CD4-positive, alpha-beta T cell (primary cell): Measurements from ENCODE around the gene CYFIP1. TPM values are rescaled to one million over a fixed set of nuclear protein-coding genes. Genes with fewer than 3 reads are reported as not detected.

Experiments
- ATAC-seq: fragments of 200-7000 bp; cut with Tn5 transposase; one replicate; pipeline ENCODE4 v1.10.0; 2022; ENCODE audit warnings: mild to moderate bottlenecking; ENCODE audit not compliant: poor library complexity
- CTCF ChIA-PET: fragments of 350-600 bp; sonication (Branson Sonifier 250); formaldehyde crosslinking; loops from one replicate; lab custom pipeline; 2021; ENCODE audit warnings: antibody characterized with exemption, inconsistent platforms; lab: Charles Lee
- POLR2A ChIA-PET: fragments of 350-600 bp; sonication (Branson Sonifier 250); formaldehyde crosslinking; loops from one replicate; lab custom pipeline; 2021; ENCODE audit warnings: antibody characterized with exemption, inconsistent platforms; lab: Charles Lee
- DNase-seq, 14 experiments: peaks; one replicate each; pipeline ENCODE4 v3.0.0-alpha.2; 2013 to 2020; ENCODE audit warnings: mixed read lengths in 2 of 14
- H3K27ac ChIP-seq, 2 donors: one replicate each; pipeline versions ENCODE4 v1.5.1 to v1.7.0; 2013; ENCODE audit warnings: low read length in 2 of 2, low read depth in 1 of 2, mild to moderate bottlenecking in 1 of 2
- H3K27me3 ChIP-seq, 2 experiments: 1 replicate in 1 of 2; 2 replicates in 1 of 2; pipeline versions ENCODE4 v1.6.1 to v1.7.0; 2013; ENCODE audit warnings: low read length in 2 of 2, control low read depth in 1 of 2, mild to moderate bottlenecking in 1 of 2, moderate library complexity in 1 of 2; ENCODE audit not compliant: insufficient read depth in 2 of 2, control insufficient read depth in 1 of 2
- H3K36me3 ChIP-seq: one replicate; pipeline ENCODE4 v1.6.1; 2013; ENCODE audit warnings: low read length, control low read depth; ENCODE audit not compliant: insufficient read depth
- H3K4me1 ChIP-seq: one replicate; pipeline ENCODE4 v1.6.1; 2013; ENCODE audit warnings: low read length, control low read depth; ENCODE audit not compliant: insufficient read depth
- H3K4me3 ChIP-seq: one replicate; pipeline ENCODE4 v1.5.1; 2013; ENCODE audit warnings: mild to moderate bottlenecking, low read length, moderate library complexity
- H3K9me3 ChIP-seq, 2 experiments: 1 replicate in 1 of 2; 2 replicates in 1 of 2; pipeline versions ENCODE4 v1.6.1 to v1.7.0; 2013; ENCODE audit warnings: low read length in 2 of 2, mild to moderate bottlenecking in 2 of 2, control low read depth in 1 of 2, moderate library complexity in 1 of 2; ENCODE audit not compliant: control insufficient read depth in 1 of 2, insufficient read depth in 1 of 2
- H3K27ac Mint-ChIP-seq: one replicate; pipeline ENCODE4 v1.8.0; 2020; ENCODE audit warnings: mixed read lengths
- H3K27me3 Mint-ChIP-seq: one replicate; pipeline ENCODE4 v1.8.0; 2021; ENCODE audit warnings: mixed read lengths
- H3K36me3 Mint-ChIP-seq: one replicate; pipeline ENCODE4 v1.8.0; 2021; ENCODE audit warnings: low read depth, mixed read lengths
- H3K4me1 Mint-ChIP-seq: one replicate; pipeline ENCODE4 v1.8.0; 2021; ENCODE audit warnings: low read depth, mixed read lengths
- H3K4me3 Mint-ChIP-seq: one replicate; pipeline ENCODE4 v1.8.0; 2020; ENCODE audit warnings: mild to moderate bottlenecking, mixed read lengths
- H3K9me3 Mint-ChIP-seq: one replicate; pipeline ENCODE4 v1.8.0; 2020; ENCODE audit warnings: mixed read lengths
- CTCF ChIP-seq: fragments of 200-600 bp; IDR thresholded peaks from one replicate; pipeline ENCODE4 v1.8.0; 2022; ENCODE audit warnings: antibody characterized with exemption, mild to moderate bottlenecking
- intact Hi-C, 2 experiments: fragments of 100-400 bp; cut with DNase I in 1 of 2; cut with micrococcal nuclease in 1 of 2; formaldehyde crosslinking; loops; one replicate each; pipeline versions ENCODE4 v1.15.1 to v1.9.0; 2023 to 2025; cut with DNase I, micrococcal nuclease
- total RNA-seq, 174 experiments: library from RNA in 2 of 174; stranded (reverse) in 2 of 174; gene quantifications; one replicate each; pipeline ENCODE4 v1.2.3 and lab custom pipeline; 2021 to 2026

CYFIP1 gene
- total RNA-seq, 2 experiments from 2014 or later: 3.2 to 4.4 TPM

GRCh38 chr15:22855791-22856190, 124.4 kb downstream of the CYFIP1 start:
- Mint-ChIP-seq H3K9me3 (no peaks in the 10 kb centered on the region), H3K36me3 (peaks cover 79% of the 10 kb centered on the region), H3K4me3 (no peak overlapping the region), H3K27ac (no peak overlapping the region), H3K4me1 (peaks cover 2% of the 10 kb centered on the region), H3K27me3 (no peaks in the 10 kb centered on the region)
- Histone ChIP-seq H3K9me3 (no peaks in the 10 kb centered on the region), H3K36me3 (peaks cover 64% of the 10 kb centered on the region), H3K27ac (no peak overlapping the region), H3K4me1 (no peaks in the 10 kb centered on the region), H3K4me3 (no peak overlapping the region), H3K27me3 (no peaks in the 10 kb centered on the region)
- intact Hi-C loops: no loop called here
- DNase-seq: no peak
- CTCF ChIA-PET: no interaction called here
- POLR2A ChIA-PET: no interaction called here
- no peak for TF ChIP-seq CTCF
- no peak for ATAC-seq

- Mint-ChIP-seq H3K27me3 (no peaks in the 10 kb centered on the region), H3K4me1 (peaks cover 21% of the 10 kb centered on the region), H3K4me3 (no peak overlapping the region), H3K36me3 (peaks cover 82% of the 10 kb centered on the region), H3K9me3 (no peaks in the 10 kb centered on the region), H3K27ac (no peak overlapping the region)
- Histone ChIP-seq H3K4me1 (peaks cover 2% of the 10 kb centered on the region), H3K9me3 (no peaks in the 10 kb centered on the region), H3K27me3 (no peaks in the 10 kb centered on the region), H3K27ac (no peak overlapping the region), H3K4me3 (no peak overlapping the region), H3K36me3 (peaks cover 67% of the 10 kb centered on the region)
- intact Hi-C loops: no loop called here
- ChIA-PET POLR2A (no interaction called here), CTCF (interaction anchor here (0.6 kb wide), 1 partner anchor 206 kb away, joined by 3 read pairs; no protein-coding TSS in a partner anchor)
- no peak for TF ChIP-seq CTCF
- no peak for DNase-seq
- no peak for ATAC-seq
Measured at GRCh38 chr15:22851513-22851912, 128.7 kb downstream of the CYFIP1 start.

GRCh38 chr15:22850055-22850454, 130.1 kb downstream of the CYFIP1 start:
- no peaks in the 10 kb centered on the region for H3K27me3 ChIP-seq
- Mint-ChIP-seq H3K27ac (no peak overlapping the region), H3K4me1 (peaks cover 35% of the 10 kb centered on the region), H3K36me3 (peaks cover 82% of the 10 kb centered on the region), H3K4me3 (no peak overlapping the region), H3K9me3 (no peaks in the 10 kb centered on the region), H3K27me3 (no peaks in the 10 kb centered on the region)
- TF ChIP-seq CTCF: no peak
- ATAC-seq: no peak
- intact Hi-C loops: no loop called here
- no peak for DNase-seq
- POLR2A ChIA-PET: no interaction called here
- no peaks in the 10 kb centered on the region for H3K9me3 ChIP-seq
- CTCF ChIA-PET: no interaction called here
- peaks cover 70% of the 10 kb centered on the region for H3K36me3 ChIP-seq
- no peak overlapping the region for H3K27ac ChIP-seq
- H3K4me3 ChIP-seq: no peak overlapping the region
- peaks cover 2% of the 10 kb centered on the region for H3K4me1 ChIP-seq
